Mononuclear cell (primary cell): ENCODE measurements around the gene KIF5B. TPM values are rescaled to one million over a fixed set of nuclear protein-coding genes. Genes with fewer than 3 reads are reported as not detected.
"Not testable (repeated sequence)": the region's sequence is repeated elsewhere in the genome, so short reads cannot be mapped to it uniquely, and the experiment has no call there.

Experiments
- H3K27me3 ChIP-seq: 2 replicates; pipeline ENCODE4 v1.6.0; 2011; ENCODE audit warnings: low read length, control low read depth; ENCODE audit not compliant: insufficient read depth
- H3K4me1 ChIP-seq: 2 replicates; pipeline ENCODE4 v1.5.1; 2011; ENCODE audit warnings: mild to moderate bottlenecking, low read length, control low read depth; ENCODE audit not compliant: insufficient read depth
- H3K4me3 ChIP-seq: 2 replicates; pipeline ENCODE4 v1.5.1; 2011; ENCODE audit warnings: mild to moderate bottlenecking, low read length, moderate library complexity
- H3K9me3 ChIP-seq: 2 replicates; pipeline ENCODE4 v1.5.1; 2011; ENCODE audit warnings: low read depth, mild to moderate bottlenecking, control low read depth, low read length
- total RNA-seq: library from RNA; depleted of rRNA; stranded (reverse); fragments of >200 nt; gene quantifications from one replicate; pipeline ENCODE4 v1.2.3, GENCODE V29; 2012

Gene KIF5B
- total RNA-seq, 1 donor, result 92.1 TPM

DNA sequence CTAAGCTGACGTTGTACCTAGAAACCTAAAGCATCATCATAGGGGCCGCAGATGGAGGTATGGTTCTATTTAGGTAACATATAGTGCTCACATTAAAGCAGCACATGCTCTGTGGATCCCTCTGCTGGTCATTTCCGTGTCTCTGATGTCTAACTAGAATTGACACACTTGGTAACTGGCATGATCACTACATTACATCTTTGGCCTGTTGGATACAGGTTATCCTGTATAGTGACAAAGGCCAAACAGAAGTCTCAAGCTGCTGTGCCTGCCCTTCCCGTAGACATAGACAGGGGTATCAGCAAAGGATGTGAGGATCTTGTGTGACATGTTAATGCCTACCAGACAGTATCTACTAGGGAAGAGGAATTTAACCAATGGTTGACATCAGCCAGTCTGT is 51.2 kb downstream of the KIF5B start:
- Histone ChIP-seq H3K4me1 (no peaks in the 10 kb centered on the region), H3K9me3 (no peaks in the 10 kb centered on the region), H3K4me3 (no peak overlapping the region), H3K27me3 (no peaks in the 10 kb centered on the region)

DNA sequence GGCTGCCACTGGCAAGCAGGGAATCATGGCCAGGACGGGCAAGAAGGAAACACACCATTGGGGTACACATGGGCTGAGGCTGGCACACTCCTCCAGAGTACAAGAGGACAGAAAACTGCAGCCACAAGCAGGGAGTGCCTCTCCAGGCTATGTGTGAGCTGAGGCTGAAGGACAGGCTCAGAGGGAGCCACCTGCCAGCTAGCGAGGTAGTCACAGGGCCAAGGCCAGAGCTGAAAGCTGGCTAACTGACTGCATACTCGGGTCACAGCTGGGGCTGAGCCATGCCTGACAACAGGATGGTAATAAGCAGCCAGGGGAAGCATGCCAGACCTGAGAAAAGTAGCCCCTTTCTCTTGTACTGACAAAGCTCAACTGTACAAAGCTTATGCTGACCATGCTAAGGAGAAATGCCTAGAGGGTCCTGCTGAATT is 52.0 kb downstream of the KIF5B start:
- H3K4me3 ChIP-seq, result no peak overlapping the region
- H3K4me1 ChIP-seq, result no peaks in the 10 kb centered on the region
- H3K27me3 ChIP-seq, result no peaks in the 10 kb centered on the region
- H3K9me3 ChIP-seq, result no peaks in the 10 kb centered on the region

DNA sequence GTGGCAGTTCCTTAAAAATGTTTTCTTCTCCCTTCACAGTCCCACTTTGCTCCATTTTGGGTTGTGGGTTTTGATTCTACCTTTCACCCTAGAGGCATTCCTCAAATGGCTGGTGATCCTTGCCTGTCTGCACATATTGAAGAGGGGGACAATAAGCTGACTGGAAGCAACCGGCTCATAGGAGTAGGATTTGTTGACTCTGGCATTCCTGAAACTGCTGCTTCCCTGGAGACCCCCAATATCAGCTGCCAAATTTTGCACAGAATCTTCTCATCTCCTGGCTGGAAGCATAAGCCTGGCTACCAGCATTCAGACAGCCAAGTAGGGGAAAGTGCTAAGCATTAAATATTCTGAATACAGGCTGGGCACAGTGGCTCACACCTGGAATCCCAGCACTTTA is 53.7 kb downstream of the KIF5B start:
- Histone ChIP-seq H3K4me3 (no peak overlapping the region), H3K9me3 (no peaks in the 10 kb centered on the region), H3K4me1 (no peaks in the 10 kb centered on the region), H3K27me3 (no peaks in the 10 kb centered on the region)

DNA sequence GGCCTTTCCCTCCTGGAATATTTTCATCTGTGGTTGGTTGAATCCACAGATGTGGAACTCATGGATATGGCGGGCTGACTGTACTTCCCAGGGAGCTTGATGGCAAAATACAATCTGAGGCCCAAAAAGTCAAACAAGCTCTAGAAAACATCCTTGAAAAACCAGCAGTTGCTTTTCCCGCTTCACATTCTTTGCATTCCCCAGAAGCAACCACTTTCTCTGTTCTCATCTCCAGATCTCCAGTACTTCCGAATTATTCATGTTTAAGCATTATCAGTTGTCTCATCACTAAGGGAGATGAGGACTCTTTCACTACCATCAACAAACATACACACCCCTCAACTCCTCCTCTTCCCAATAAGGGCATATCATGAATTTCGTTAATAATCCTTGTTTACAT is 55.3 kb downstream of the KIF5B start:
- no peaks in the 10 kb centered on the region for H3K4me1 ChIP-seq
- no peak overlapping the region for H3K4me3 ChIP-seq
- no peaks in the 10 kb centered on the region for H3K9me3 ChIP-seq
- H3K27me3 ChIP-seq, result no peaks in the 10 kb centered on the region

DNA sequence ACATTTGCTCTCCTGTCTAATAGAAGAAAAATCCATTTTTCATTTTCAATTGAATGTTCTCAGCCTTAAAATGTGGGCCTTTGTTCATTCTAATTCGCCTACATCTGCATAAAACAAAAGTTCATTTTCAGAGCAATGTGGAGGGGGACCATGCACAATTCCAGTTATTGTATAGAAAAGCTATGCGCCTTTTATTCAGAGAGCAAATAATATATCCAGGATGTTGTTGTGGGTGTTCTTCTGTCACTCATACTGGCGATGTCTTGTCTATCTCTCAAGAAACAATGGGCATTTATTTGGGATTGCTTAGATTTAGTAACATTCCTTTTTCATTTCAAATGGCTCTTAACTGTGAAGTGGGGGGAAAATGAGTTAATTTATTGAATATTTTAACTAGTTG is 56.4 kb downstream of the KIF5B start:
- no peaks in the 10 kb centered on the region for H3K27me3 ChIP-seq
- H3K4me3 ChIP-seq, result no peak overlapping the region
- no peaks in the 10 kb centered on the region for H3K9me3 ChIP-seq
- no peaks in the 10 kb centered on the region for H3K4me1 ChIP-seq

DNA sequence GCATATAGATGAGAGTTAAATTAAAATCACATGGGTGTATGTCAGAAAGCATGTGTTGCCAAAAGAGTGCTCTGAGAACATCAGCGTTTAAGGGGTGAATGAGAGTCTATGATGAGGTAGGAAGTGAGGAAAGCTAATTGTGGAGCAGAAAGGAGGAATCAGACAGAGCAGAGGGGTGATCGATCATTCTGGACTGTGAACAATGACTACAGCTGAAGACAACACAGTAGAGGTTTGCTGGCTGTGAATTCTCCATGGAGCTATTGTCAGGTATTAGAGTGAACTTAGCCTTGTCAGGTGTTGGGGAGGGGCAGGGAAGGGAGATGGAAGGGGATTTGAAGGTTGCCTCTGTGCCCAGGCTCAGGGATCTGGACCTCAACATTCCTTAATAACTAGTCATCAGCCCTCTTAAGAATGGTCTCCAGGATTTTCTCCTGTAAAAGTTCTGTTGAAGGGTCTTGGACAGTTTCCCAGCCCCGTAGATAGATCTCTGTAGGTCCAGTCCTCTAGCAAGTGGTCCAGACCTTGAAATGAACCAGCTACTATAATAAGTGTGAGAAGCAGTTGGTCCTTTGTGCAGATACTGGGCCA is 57.1 kb downstream of the KIF5B start:
- Histone ChIP-seq H3K9me3 (no peaks in the 10 kb centered on the region), H3K4me3 (no peak overlapping the region), H3K4me1 (no peaks in the 10 kb centered on the region), H3K27me3 (no peaks in the 10 kb centered on the region)

DNA sequence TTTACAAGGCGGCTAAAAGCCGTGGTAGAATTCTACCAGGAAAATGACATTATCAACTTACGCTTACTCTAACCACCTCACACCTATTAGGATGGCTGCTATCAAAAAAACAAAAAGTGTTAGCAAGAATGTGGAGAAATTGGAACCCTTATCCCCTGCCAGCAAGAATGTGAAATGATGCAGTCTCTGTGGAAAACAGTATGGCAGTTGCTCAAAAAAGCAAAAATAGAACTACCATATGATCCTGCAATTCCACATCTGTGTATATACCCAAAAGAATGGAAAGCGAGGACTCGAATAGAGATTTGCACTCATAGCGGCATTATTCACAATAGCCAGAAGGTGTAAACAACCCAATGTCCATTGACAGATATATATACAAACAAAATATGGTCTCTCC is 61.3 kb downstream of the KIF5B start:
- H3K4me3 ChIP-seq, result no peak overlapping the region
- no peaks in the 10 kb centered on the region for H3K4me1 ChIP-seq
- H3K27me3 ChIP-seq, result no peaks in the 10 kb centered on the region
- no peaks in the 10 kb centered on the region for H3K9me3 ChIP-seq

DNA sequence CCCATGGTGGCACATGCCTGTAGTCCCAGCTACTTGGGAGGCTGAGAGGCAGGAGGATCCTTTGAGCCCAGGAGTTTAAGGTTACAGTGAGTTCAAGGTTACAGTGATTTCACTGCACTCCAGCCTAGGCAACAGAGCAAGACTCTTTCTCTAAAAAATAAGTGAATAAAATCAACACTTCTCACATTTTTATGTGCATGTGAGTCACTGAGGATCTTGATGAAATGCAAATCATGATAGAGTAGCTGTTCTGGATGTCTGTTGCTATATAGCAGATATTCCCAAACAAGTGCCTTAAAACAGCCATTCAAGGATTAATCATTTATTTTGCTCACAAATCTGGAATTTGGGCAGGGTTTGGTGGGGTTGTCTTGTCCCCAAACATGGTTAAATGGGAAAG is 65.3 kb downstream of the KIF5B start:
- Histone ChIP-seq H3K9me3 (no peaks in the 10 kb centered on the region), H3K4me3 (no peak overlapping the region), H3K27me3 (no peaks in the 10 kb centered on the region)

DNA sequence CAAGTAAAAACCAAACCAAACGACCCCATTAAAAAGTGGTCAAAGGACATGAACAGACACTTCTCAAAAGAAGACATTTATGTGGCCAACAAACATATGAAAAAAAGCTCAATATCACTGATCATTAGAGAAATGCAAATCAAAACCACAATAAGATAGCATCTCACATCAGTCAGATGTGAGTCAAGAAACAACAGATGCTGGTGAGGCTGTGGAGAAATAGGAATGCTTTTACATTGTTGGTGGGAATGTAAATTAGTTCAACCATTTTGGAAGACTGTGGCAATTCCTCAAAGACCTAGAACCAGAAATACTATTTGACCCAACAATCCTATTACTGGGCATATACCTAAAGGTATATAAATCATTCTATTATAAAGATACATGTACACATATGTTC is 68.4 kb downstream of the KIF5B start:
- H3K4me1 ChIP-seq, H3K9me3 ChIP-seq, H3K4me3 ChIP-seq, H3K27me3 ChIP-seq: not testable (repeated sequence)

More for the DNA sequence above, 65.3 kb downstream of the KIF5B start:
- H3K4me1 ChIP-seq, result peaks cover 2% of the 10 kb centered on the region

DNA sequence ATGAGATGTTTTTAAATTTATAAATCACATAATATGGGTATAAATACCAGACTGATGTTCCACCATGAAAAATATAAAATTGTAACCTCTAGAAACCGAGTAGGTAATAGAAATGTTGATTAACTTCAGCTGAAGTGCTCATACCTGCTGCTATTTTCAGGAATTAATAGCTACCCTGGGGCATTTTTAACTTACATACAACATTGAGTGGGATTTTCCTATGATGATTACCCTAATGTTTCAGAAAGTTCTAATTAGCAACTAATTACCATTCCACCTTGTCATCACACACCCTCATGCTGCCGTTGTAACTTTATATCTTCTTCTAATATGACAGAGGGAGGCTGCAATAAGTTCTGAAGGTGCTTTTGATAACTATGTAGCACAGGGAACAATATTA is 74.1 kb downstream of the KIF5B start:
- Histone ChIP-seq H3K4me3 (no peak overlapping the region), H3K4me1 (peaks cover 17% of the 10 kb centered on the region), H3K27me3 (peaks cover 10% of the 10 kb centered on the region), H3K9me3 (no peaks in the 10 kb centered on the region)

DNA sequence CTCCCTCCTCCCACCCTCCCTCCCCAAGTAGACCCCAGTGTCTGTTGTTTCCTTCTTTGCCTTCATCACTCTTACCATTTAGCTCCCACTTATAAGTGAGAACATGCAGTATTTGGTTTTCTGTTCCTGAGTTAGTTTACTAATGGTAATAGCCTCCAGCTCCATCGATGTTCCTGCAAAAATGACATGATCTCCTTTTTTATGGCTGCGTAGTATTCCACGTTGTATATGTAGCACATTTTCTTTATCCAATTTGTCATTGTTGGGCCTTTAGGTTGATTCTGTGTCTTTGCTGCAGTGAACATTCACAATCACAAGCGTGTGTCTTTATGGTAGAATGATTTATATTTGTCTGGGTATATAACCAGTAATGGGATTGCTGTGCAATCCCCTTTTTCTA is 75.8 kb downstream of the KIF5B start:
- H3K4me1 ChIP-seq, result peaks cover 27% of the 10 kb centered on the region
- H3K27me3 ChIP-seq, result peaks cover 10% of the 10 kb centered on the region
- H3K9me3 ChIP-seq, result no peaks in the 10 kb centered on the region
- H3K4me3 ChIP-seq, result no peak overlapping the region

DNA sequence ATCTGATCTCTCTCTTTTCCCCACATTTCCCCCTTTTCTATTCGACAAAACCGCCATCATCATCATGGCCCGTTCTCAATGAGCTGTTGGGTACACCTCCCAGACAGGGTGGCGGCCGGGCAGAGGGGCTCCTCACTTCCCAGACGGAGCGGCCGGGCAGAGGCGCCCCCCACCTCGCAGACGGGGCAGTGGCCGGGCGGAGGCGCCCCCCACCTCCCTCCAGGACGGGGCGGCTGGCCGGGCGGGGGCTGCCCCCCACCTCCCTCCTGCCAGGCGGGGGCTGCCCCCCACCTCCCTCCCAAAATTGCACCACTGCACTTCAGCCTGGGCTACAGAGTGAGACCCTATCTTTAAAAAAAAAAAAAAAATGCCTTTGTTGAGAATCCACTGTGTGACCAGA is 77.2 kb downstream of the KIF5B start:
- not testable (repeated sequence) for H3K9me3 ChIP-seq, H3K4me3 ChIP-seq
- peaks cover 10% of the 10 kb centered on the region for H3K27me3 ChIP-seq
- H3K4me1 ChIP-seq, result peaks cover 40% of the 10 kb centered on the region

DNA sequence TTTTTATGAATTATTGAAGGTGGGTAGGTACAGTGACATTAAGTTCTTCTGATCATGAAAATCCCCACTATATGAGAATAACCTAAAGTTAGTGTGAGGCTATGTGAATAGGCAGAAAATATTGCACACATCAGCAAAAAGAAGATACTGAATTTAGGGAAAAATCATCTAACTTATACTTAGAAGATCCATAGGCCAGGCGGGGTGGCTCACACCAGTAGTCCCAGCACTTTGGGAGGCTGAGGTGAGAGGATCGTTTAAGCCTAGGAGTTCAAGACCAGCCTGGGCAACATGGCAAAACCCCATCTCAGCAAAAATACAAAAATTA is 78.1 kb downstream of the KIF5B start:
- Histone ChIP-seq H3K9me3 (no peaks in the 10 kb centered on the region), H3K27me3 (peaks cover 10% of the 10 kb centered on the region), H3K4me3 (no peak overlapping the region), H3K4me1 (peaks cover 49% of the 10 kb centered on the region)

DNA sequence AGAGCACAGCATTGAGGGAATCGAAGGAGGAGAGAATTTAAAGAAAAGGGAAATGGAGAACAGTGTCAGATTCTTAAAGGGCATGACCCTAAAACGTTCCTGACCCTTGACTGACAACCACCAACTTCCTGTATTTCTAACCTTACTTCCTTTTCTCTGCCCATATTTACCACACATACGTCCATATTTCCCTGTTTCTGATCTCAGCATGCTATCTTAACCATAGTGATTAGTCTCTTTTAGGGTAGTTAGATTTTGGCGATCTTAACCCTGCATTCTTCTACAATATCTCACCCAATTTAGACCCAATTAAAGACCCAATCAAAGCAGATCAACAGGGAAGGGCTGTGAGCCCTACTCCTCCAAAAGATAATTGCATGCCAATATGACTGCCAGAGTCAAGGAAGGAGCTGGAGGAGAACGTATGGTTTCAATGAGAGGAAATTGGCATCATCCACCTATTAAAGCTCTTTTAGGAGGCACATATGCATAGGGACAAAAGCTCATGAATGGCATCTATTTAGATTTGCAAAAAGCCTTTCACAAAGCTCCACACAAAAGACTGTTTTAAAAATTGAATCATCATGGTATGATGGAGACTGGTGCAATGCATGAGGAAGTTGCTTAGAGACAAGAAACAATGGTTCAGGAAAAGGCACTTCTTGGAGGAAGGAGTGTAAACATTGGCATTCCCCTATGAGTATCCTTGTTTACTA is 78.6 kb downstream of the KIF5B start:
- no peak overlapping the region for H3K4me3 ChIP-seq
- H3K27me3 ChIP-seq, result peaks cover 10% of the 10 kb centered on the region
- H3K9me3 ChIP-seq, result no peaks in the 10 kb centered on the region
- peaks cover 54% of the 10 kb centered on the region for H3K4me1 ChIP-seq

DNA sequence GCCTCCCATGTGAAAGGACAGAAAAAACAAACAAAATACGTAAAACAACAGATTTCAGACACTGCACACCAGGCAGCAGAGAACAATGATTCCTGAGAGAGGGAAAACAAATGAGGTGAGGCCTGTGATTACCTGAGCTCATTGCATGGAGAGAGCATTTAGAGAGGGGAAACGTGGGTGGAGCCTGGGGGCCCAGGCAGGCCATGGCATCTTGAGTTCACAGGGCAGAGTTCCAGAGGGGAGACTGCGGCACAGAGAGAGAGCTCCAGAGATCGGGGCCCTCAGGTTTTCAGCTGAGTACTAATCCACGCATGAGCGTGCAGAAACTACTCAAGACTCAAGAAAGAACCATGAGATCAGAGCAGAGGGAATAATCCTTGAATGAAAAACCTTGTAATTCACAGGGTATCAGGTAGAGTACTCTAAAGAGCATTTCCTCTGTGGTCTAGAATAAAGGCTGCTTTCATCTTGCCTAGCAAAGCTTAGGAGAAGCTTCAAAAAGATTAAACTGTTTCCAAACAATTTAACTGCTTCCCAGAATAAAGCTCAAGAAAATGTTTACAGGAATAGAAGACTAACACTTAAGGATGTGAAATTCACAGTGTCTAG is 81.0 kb downstream of the KIF5B start:
- peaks cover 6% of the 10 kb centered on the region for H3K27me3 ChIP-seq
- H3K4me3 ChIP-seq, result no peak overlapping the region
- peaks cover 62% of the 10 kb centered on the region for H3K4me1 ChIP-seq
- H3K9me3 ChIP-seq, result no peaks in the 10 kb centered on the region
